Measurements from ENCODE around the gene CCDC158. TPM values are rescaled to one million over a fixed set of nuclear protein-coding genes. Genes with fewer than 3 reads are reported as not detected.

CCDC158 gene
- total and polyA plus RNA-seq, 2 of the 8 experiments (the other 6 are each of a cell fraction or from before 2014, with no cell fraction given), result not detected

DNA sequence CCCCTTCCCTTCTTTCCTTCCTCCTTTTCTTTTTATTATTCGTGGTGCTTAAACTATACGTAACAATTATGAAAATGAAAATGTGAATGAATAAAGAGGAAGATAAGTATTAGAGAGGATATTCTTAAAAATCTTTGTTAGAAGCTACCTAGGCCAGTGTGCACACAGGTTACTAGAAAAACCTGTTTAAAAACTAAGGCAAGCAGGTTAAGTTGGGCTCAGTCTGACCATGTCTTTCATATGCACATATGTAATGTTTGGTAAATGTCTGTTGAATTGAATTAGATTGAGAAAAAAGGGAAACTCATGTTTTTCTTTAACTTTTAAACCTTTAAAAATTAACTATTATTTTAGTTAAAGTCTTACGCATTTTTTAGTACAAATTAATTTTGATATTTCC is 21.9 kb upstream of the CCDC158 start:
- H3K4ac ChIP-seq (replicated peaks; ENCODE audit: insufficient read length, low read depth, low read length), result no peak overlapping the region
- CTCF ChIA-PET (ENCODE audit: partially characterized antibody), result interaction anchor here (0.7 to 3.1 kb wide), 5 partner anchors 9 to 602 kb away, joined by 3 to 21 read pairs (median 5); no protein-coding TSS in a partner anchor
- no peak overlapping the region for H2BK12ac ChIP-seq (ENCODE audit: low read depth, low read length)
- H3K27ac ChIP-seq (ENCODE audit: low read depth, low read length), result no peak overlapping the region
- FAIRE-seq (no peak), DNase-seq (ENCODE audit: low read depth in 1 of 2, low spot score in 2 of 2) (no peak)
- H3K79me2 ChIP-seq (ENCODE audit: control insufficient read depth in 1 of 2, insufficient read depth in 2 of 2, low read length in 2 of 2), result no peaks in the 10 kb centered on the region
- no peak overlapping the region for H2AK5ac ChIP-seq (ENCODE audit: low read depth, low read length)
- H2AFZ ChIP-seq (ENCODE audit: low read length), result no peak overlapping the region
- no peak overlapping the region for H2BK20ac ChIP-seq (ENCODE audit: low read length)
- H3K4me1 ChIP-seq (replicated peaks in 1 of 4; ENCODE audit: control insufficient read depth in 3 of 4, insufficient read depth in 4 of 4, low read length in 3 of 4), result peaks cover 0 to 3% (median 0%) of the 10 kb centered on the region in 4 experiments; a peak in 1 of 7 replicates
- no peak overlapping the region for H2BK120ac ChIP-seq (replicated peaks; ENCODE audit: low read depth, low read length)
- no peak overlapping the region for H2BK5ac ChIP-seq (ENCODE audit: low read depth, low read length)
- no peak overlapping the region for H3K4me3 ChIP-seq (ENCODE audit: extremely low read depth in 1 of 4, insufficient read depth in 2 of 4, low read depth in 3 of 4, low read length in 4 of 4)
- H3K18ac ChIP-seq (ENCODE audit: extremely low read depth, low read length), result no peak overlapping the region
- H3K36me3 ChIP-seq (ENCODE audit: control insufficient read depth in 2 of 4, insufficient read depth in 4 of 4, low read length in 3 of 4), result peaks cover 0 to 4% (median 0%) of the 10 kb centered on the region in 4 experiments; a peak in 2 of 8 replicates
- no peak overlapping the region for H3K23ac ChIP-seq (ENCODE audit: insufficient read length)
- no peak for TF ChIP-seq PHF8 (conservative IDR thresholded peaks at IDR 0.05; ENCODE audit: low read depth, low read length)
- TF ChIP-seq POU5F1 (IDR thresholded peaks at IDR 0.05; ENCODE audit: low read depth, low read length), result 0 out of 2 replicates have a peak, but pooled peaks have one; percentile 3
- 73 to 100% methylated on average over 1 to 3 of the region's 3 CpGs for WGBS, 2 experiments (ENCODE audit: extremely low coverage in 1 of 2, insufficient coverage in 1 of 2, insufficient read length in 1 of 2, insufficient replicate concordance in 2 of 2, low coverage in 1 of 2, low lambda C conversion rate in 2 of 2, missing lambda C conversion rate in 1 of 2)
- H4K20me1 ChIP-seq (replicated peaks in 1 of 2; ENCODE audit: control insufficient read depth in 1 of 2, insufficient read depth in 2 of 2, low read length in 2 of 2), result no peaks in the 10 kb centered on the region
- no peaks in the 10 kb centered on the region for H3K27me3 ChIP-seq (replicated peaks in 1 of 4; ENCODE audit: control insufficient read depth in 3 of 4, extremely low read depth in 1 of 4, insufficient read depth in 3 of 4, low read length in 3 of 4)
- H3K4me2 ChIP-seq (ENCODE audit: insufficient read depth in 1 of 2, low read depth in 2 of 2, low read length in 2 of 2), result peak overlapping the region in 1 of 2 experiments; percentile 14; a peak in 1 of 4 replicates
- H2BK15ac ChIP-seq (ENCODE audit: low read length), result no peak overlapping the region
- POLR2A ChIA-PET (ENCODE audit: partially characterized antibody), result interaction anchor here (0.6 to 1.2 kb wide), 2 partner anchors 46 to 57 kb away, joined by 3 to 4 read pairs; no protein-coding TSS in a partner anchor
- no peak overlapping the region for H3K9ac ChIP-seq (replicated peaks in 1 of 4; ENCODE audit: extremely low read depth in 1 of 4, low read depth in 3 of 4, low read length in 3 of 4)
- H3K9me3 ChIP-seq (ENCODE audit: insufficient read depth in 2 of 2, low read depth in 1 of 2, low read length in 1 of 2), result no peaks in the 10 kb centered on the region
- H4K5ac ChIP-seq (ENCODE audit: insufficient read length, low read depth, low read length), result no peak overlapping the region
- no peak overlapping the region for H4K8ac ChIP-seq (ENCODE audit: extremely low read depth, insufficient read depth, low read length)
- H3K14ac ChIP-seq (ENCODE audit: insufficient read length), result no peak overlapping the region
- no peak overlapping the region for H4K91ac ChIP-seq (replicated peaks; ENCODE audit: insufficient read length, low read length)
- H3K23me2 ChIP-seq (ENCODE audit: low read depth, low read length), result no peaks in the 10 kb centered on the region
- H3K56ac ChIP-seq (replicated peaks; ENCODE audit: insufficient read length, low read depth, low read length), result no peak overlapping the region
- no peaks in the 10 kb centered on the region for H3K79me1 ChIP-seq (ENCODE audit: low read depth, low read length)

Measured in H1 (cell line).